Mesendoderm (in vitro differentiated cells): ENCODE data around the gene GLI3.
A peak's percentile ranks its signal among the peaks of the same experiment; 100 is the strongest.

ENCODE experiments used
- DNase-seq: peaks from one replicate; pipeline ENCODE4 v3.0.0; 2013
- H2AK5ac ChIP-seq: 2 replicates; pipeline ENCODE4 v1.6.1; 2013; ENCODE audit warnings: low read length, inconsistent platforms
- H2BK120ac ChIP-seq: 2 replicates; pipeline ENCODE4 v1.6.1; 2013; ENCODE audit warnings: low read depth, mild to moderate bottlenecking, low read length, moderate library complexity, mixed read lengths
- H2BK15ac ChIP-seq: replicated peaks from 2 replicates; pipeline ENCODE4 v1.6.1; 2013; ENCODE audit warnings: low read depth, mild to moderate bottlenecking, moderate library complexity
- H2BK5ac ChIP-seq: 2 replicates; pipeline ENCODE4 v1.6.1; 2013; ENCODE audit warnings: low read length, inconsistent platforms
- H3K18ac ChIP-seq: 2 replicates; pipeline ENCODE4 v1.6.1; 2013; ENCODE audit warnings: mild to moderate bottlenecking, low read length, mixed read lengths
- H3K23ac ChIP-seq: one replicate; pipeline ENCODE4 v1.6.1; 2013; ENCODE audit warnings: low read length
- H3K27ac ChIP-seq: 2 replicates; pipeline ENCODE4 v1.5.1; 2013; ENCODE audit warnings: low read depth, mild to moderate bottlenecking, inconsistent platforms, low read length, moderate library complexity
- H3K27me3 ChIP-seq: 2 replicates; pipeline ENCODE4 v1.6.1; 2013; ENCODE audit warnings: low read length, control low read depth, mild to moderate bottlenecking, inconsistent platforms; ENCODE audit not compliant: insufficient read depth, poor library complexity
- H3K36me3 ChIP-seq: 2 replicates; pipeline ENCODE4 v1.6.1; 2013; ENCODE audit warnings: low read length, inconsistent platforms; ENCODE audit not compliant: control insufficient read depth, insufficient read depth
- H3K4ac ChIP-seq: one replicate; pipeline ENCODE4 v1.6.1; 2013; ENCODE audit warnings: low read depth, mild to moderate bottlenecking, low read length, moderate library complexity
- H3K4me1 ChIP-seq: 2 replicates; pipeline ENCODE4 v1.6.1; 2013; ENCODE audit warnings: low read depth, low read length, inconsistent platforms; ENCODE audit not compliant: control insufficient read depth
- H3K4me2 ChIP-seq: 2 replicates; pipeline ENCODE4 v1.6.1; 2013; ENCODE audit warnings: low read length
- H3K4me3 ChIP-seq: 2 replicates; pipeline ENCODE4 v1.5.1; 2013; ENCODE audit warnings: mild to moderate bottlenecking, low read length
- H3K56ac ChIP-seq: one replicate; pipeline ENCODE4 v1.6.1; 2013; ENCODE audit warnings: low read length
- H3K79me1 ChIP-seq: 2 replicates; pipeline ENCODE4 v1.6.1; 2013; ENCODE audit warnings: low read length, inconsistent platforms
- H3K79me2 ChIP-seq: 2 replicates; pipeline ENCODE4 v1.6.1; 2013; ENCODE audit warnings: mild to moderate bottlenecking, low read length; ENCODE audit not compliant: control insufficient read depth, insufficient read depth
- H3K9ac ChIP-seq: 2 replicates; pipeline ENCODE4 v1.6.1; 2013; ENCODE audit warnings: low read length, inconsistent platforms
- H4K5ac ChIP-seq: one replicate; pipeline ENCODE4 v1.6.1; 2013; ENCODE audit warnings: low read length
- H4K8ac ChIP-seq: one replicate; pipeline ENCODE4 v1.6.1; 2013; ENCODE audit warnings: low read depth, mild to moderate bottlenecking, control low read depth, low read length, moderate library complexity
- WGBS: extraction: QIAGEN DNeasy Blood & Tissue Kit; methylation state at CpG from one replicate; pipeline ENCODE4 v1.1.7; 2013; ENCODE audit warnings: low lambda C conversion rate, missing lambda C conversion rate; ENCODE audit not compliant: insufficient coverage; ENCODE audit errors: extremely low coverage; 5-methylcytosine and 5-hydroxymethylcytosine counted together

GLI3 gene

DNA sequence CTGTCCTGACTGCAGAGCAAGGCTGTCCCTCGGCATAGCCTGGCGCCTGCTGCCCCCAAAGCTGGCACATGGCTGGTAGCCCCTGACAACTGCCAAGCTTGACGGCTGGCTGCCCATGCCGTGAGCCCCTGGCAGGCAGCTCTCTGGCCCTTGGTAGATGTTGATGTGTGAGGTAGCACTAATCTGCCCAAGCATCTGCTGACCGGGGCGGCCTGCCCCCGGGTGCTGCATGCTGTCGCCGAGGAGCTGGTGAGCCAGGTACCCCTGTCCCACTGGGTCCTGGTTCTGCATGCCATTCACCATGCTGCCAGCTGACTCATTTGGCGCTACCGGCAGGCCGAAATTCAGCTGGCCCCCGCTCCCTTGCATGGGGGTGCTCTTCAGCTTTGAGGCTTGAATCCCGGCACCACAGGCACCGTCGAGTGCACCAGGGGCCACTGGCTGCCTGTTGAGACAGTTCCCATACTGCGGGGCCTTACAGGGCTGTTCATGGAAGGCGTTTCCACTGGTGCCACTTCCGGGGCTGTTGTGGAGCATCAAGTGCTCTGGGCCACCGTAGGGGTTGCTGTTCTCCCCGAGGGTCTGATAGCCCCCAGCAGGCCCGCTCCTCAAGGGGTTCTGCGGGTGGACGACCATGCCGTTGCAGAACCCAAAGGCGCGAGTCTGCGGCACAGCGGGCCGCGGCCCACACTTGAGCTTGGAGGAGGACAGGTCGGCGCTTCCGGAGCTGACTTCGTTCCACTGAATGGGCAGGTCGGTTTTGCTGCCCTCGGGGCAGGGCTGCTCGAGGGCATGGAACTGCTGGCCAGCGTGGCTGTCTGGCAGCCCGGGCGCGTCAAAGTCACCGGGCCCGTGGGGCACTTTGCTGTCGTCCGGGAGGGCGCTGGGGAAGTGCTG is 271.9 kb downstream of the GLI3 start:
- Histone ChIP-seq H3K56ac (no peak overlapping the region), H3K36me3 (no peaks in the 10 kb centered on the region)
- WGBS = no CpG with 5 or more reads among the region's 47 CpGs

DNA sequence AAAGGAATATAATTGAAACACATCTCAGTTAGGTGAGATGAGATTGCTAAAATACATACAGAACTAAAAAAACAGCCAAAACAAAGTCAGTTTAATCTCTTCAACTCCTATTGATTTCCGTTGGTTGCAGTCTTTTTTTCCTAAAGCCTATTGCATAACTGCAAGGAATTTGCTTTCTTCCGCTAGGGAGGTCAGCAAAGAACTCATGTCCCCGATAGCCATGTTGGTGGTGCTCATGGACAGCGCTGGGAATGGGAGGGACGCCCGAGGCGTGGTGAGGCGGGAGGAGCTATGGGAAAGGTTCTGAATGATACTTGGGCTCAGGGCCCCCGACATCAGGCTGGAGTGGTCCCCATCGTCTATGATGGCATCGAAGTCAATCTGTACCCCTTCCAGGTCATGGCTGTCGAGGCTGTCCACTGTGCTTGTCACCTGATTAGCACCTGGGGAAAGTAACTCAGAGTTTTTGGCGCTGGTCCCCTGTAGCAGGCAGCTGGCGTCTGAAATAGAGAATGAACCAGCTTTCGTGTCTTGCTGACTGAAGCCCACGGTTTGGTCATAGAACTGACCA is 272.7 kb downstream of the GLI3 start:
- H4K8ac ChIP-seq = no peak overlapping the region
- H3K4me3 ChIP-seq = no peak overlapping the region
- no peak overlapping the region for H3K23ac ChIP-seq
- H2BK120ac ChIP-seq = no peak overlapping the region
- H2BK5ac ChIP-seq = no peak overlapping the region
- H3K27ac ChIP-seq = no peak overlapping the region
- no peaks in the 10 kb centered on the region for H3K79me2 ChIP-seq
- H3K9ac ChIP-seq = no peak overlapping the region
- no peaks in the 10 kb centered on the region for H3K79me1 ChIP-seq
- H3K4ac ChIP-seq = no peak overlapping the region
- H2BK15ac ChIP-seq = no peak overlapping the region
- H3K27me3 ChIP-seq = no peaks in the 10 kb centered on the region
- no peak overlapping the region for H3K56ac ChIP-seq
- no peaks in the 10 kb centered on the region for H3K36me3 ChIP-seq
- no peak for DNase-seq
- H3K4me2 ChIP-seq = no peak overlapping the region
- H2AK5ac ChIP-seq = no peak overlapping the region
- no peak overlapping the region for H4K5ac ChIP-seq
- H3K4me1 ChIP-seq = no peaks in the 10 kb centered on the region
- no peak overlapping the region for H3K18ac ChIP-seq
- WGBS = no CpG with 5 or more reads among the region's 16 CpGs

More for the DNA sequence above, 271.9 kb downstream of the GLI3 start:
- Histone ChIP-seq H2BK120ac (no peak overlapping the region), H3K79me1 (no peaks in the 10 kb centered on the region), H3K9ac (no peak overlapping the region), H2BK15ac (no peak overlapping the region), H3K4me2 (no peak overlapping the region), H4K8ac (no peak overlapping the region), H3K4me3 (no peak overlapping the region), H3K79me2 (no peaks in the 10 kb centered on the region), H2AK5ac (no peak overlapping the region), H3K23ac (no peak overlapping the region), H3K4me1 (no peaks in the 10 kb centered on the region), H3K4ac (no peak overlapping the region), H2BK5ac (no peak overlapping the region), H3K27me3 (no peaks in the 10 kb centered on the region), H3K27ac (no peak overlapping the region), H4K5ac (no peak overlapping the region), H3K18ac (no peak overlapping the region)
- no peak for DNase-seq

DNA sequence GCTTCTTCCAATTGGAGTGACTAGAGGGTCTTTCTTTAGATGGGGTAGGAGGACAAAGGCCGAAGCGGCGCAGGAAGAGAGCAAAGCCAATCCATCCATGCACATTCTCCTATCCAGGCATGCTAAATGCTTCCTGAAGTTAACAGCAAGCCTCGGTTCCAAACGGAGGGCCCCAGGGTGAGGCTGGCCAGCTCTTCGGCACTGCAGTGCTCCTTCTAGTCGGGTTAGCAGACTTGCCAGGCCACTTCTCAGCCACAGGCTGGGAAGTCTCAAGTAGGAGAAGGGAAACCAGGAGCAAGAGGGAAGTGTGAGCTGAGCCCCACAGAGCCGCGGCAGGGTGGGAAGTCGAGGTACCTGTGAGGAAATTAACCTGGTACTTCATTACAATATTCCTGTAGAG is 280.3 kb downstream of the GLI3 start:
- no peaks in the 10 kb centered on the region for H3K36me3 ChIP-seq
- H2BK5ac ChIP-seq = no peak overlapping the region
- H3K4me2 ChIP-seq = no peak overlapping the region
- no peaks in the 10 kb centered on the region for H3K79me2 ChIP-seq
- H3K56ac ChIP-seq = peak overlapping the region; percentile 27
- no peak overlapping the region for H3K9ac ChIP-seq
- H3K4ac ChIP-seq = no peak overlapping the region
- no CpG with 5 or more reads among the region's 10 CpGs for WGBS
- no peak overlapping the region for H2AK5ac ChIP-seq
- H3K27ac ChIP-seq = no peak overlapping the region
- no peak for DNase-seq
- no peak overlapping the region for H3K23ac ChIP-seq
- H3K4me3 ChIP-seq = no peak overlapping the region
- no peak overlapping the region for H2BK120ac ChIP-seq
- H3K27me3 ChIP-seq = no peaks in the 10 kb centered on the region
- no peak overlapping the region for H4K8ac ChIP-seq
- no peak overlapping the region for H3K18ac ChIP-seq
- H3K4me1 ChIP-seq = peaks cover 9% of the 10 kb centered on the region
- no peak overlapping the region for H4K5ac ChIP-seq
- H3K79me1 ChIP-seq = no peaks in the 10 kb centered on the region
- no peak overlapping the region for H2BK15ac ChIP-seq

DNA sequence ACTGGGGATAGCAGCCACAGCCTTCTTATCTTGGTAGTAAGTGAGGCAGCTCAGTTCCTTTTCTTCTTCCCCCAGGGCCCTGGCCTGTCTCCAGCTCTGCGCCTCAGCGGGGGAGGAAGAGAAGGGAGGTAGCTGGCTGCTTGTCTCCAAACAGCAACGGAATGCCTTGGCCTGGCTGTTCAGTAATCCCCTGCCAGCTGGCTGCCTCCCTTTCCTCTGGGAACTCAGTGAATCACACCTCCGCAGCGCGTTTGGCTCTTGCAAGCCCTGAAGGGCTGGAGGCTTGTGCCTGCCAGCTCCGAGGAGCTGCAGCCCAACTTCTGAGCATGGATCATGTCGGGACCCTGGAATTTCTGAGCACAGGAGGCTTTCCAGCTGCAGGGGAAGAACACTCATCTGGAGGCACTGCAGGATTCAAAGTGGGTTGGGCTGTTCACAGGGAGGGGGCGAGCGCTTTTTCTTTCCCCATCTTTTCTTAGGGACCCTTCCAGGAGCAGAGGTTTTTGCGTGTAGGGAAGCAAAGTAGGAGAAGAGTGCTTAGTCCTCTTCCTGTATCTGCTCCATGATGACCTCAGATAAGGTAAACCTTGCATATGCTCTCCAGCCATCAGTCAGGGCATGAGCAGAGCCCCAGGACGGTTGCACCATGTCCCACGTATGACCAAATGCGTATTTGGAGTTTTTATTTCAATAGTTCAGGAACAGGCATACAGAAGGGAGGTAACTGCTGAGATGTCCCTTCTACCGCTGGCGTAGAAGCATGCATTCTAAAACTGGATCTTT is 280.9 kb downstream of the GLI3 start:
- Histone ChIP-seq H3K4me3 (no peak overlapping the region), H3K56ac (peak overlapping the region; percentile 17), H3K9ac (no peak overlapping the region), H3K18ac (no peak overlapping the region), H3K27ac (peak overlapping the region; percentile 13), H3K4me2 (no peak overlapping the region), H3K4me1 (peaks cover 9% of the 10 kb centered on the region), H4K5ac (no peak overlapping the region), H3K27me3 (no peaks in the 10 kb centered on the region), H3K79me2 (no peaks in the 10 kb centered on the region), H2AK5ac (no peak overlapping the region), H4K8ac (no peak overlapping the region), H3K79me1 (no peaks in the 10 kb centered on the region), H2BK120ac (no peak overlapping the region), H3K4ac (no peak overlapping the region), H2BK15ac (no peak overlapping the region), H3K23ac (no peak overlapping the region), H2BK5ac (no peak overlapping the region), H3K36me3 (no peaks in the 10 kb centered on the region)
- DNase-seq = peak; percentile 98
- WGBS = no CpG with 5 or more reads among the region's 16 CpGs

DNA sequence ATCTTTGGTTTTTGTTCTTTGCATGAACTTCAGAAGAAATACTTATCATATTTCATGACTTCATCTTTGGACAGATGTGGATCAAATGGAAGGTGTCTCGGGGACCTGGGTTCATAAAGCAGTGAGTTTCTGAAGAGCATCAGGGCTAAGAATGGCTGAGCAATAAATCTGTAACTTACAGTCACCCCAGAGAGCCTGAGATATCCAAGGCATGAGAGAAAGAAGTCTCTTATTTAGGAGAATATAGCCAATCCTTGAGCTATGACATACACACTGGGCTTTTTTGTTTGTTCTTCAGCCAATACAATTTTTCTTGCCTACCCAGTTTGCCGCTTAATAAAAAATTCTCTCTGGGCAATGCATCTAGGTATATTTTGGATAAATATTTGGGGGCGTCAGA is 281.6 kb downstream of the GLI3 start:
- no peak for DNase-seq
- H3K23ac ChIP-seq = no peak overlapping the region
- H2BK120ac ChIP-seq = no peak overlapping the region
- no peak overlapping the region for H2BK5ac ChIP-seq
- H3K56ac ChIP-seq = no peak overlapping the region
- no peak overlapping the region for H4K5ac ChIP-seq
- no CpG with 5 or more reads among the region's 3 CpGs for WGBS
- H3K27me3 ChIP-seq = no peaks in the 10 kb centered on the region
- H3K9ac ChIP-seq = no peak overlapping the region
- no peak overlapping the region for H3K18ac ChIP-seq
- H2BK15ac ChIP-seq = no peak overlapping the region
- no peak overlapping the region for H2AK5ac ChIP-seq
- H3K4me1 ChIP-seq = peaks cover 9% of the 10 kb centered on the region
- H4K8ac ChIP-seq = no peak overlapping the region
- H3K79me2 ChIP-seq = no peaks in the 10 kb centered on the region
- H3K4ac ChIP-seq = no peak overlapping the region
- no peak overlapping the region for H3K27ac ChIP-seq
- H3K4me2 ChIP-seq = no peak overlapping the region
- no peaks in the 10 kb centered on the region for H3K79me1 ChIP-seq
- H3K4me3 ChIP-seq = no peak overlapping the region
- H3K36me3 ChIP-seq = no peaks in the 10 kb centered on the region
